ENCODE results near the gene ANGPT4. TPM values are rescaled to one million over a fixed set of nuclear protein-coding genes. Genes with fewer than 3 reads are reported as not detected.

The ANGPT4 gene
- total RNA-seq, 1 experiment from 2014 or later, result 0.20 TPM

DNA sequence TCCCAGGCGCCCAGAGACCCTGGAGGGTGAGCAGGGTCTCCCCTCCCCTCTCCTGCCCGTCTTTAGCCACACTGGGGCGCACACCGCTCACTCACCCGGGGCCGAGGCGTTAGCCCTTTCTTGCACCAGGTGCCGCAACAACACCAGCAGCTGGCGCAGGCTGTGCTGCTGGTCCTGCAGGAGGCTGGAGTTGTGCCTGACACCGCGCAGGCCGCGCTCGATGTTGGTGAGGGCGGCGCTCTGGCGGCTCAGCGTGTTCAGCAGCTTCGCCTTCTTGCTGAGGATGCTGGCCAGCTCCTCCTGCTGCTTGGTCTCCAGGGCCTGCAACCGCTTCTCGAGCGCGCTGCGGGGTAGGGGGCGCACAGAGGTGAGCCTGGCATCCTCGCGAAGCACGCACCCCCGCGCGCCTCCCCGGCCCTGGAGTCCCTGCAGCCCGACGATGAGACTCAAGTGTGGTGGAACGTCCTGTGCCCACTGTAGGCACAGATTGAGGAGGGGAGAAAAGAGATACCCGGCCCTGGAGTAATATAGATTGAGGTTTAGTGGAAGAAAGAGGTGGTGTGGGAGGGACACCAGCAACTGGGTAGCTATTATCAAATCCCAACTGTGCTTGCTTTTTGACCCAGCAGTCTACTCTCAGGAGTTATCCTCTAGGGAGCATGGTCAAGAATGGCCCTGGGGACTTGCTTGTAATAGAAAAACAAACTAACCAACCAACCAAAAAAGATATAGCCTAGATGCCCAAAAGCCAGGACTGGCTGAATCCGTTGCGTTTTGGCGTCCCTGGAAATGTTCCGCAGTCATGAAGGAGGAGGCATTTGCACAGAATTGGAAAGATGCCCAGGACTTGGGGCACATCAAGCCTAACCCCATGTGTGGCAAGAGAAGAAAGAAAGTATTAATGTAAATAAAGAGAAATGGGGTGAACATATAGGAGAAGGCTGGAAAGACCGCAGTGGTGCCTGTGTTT is 30.9 kb downstream of the ANGPT4 start:
- DNase-seq (ENCODE audit: low spot score) (peak; percentile 90), ATAC-seq (peak; percentile 99)
- peaks cover 17% of the 10 kb centered on the region for H3K27me3 Mint-ChIP-seq (ENCODE audit: low read depth)
- no peaks in the 10 kb centered on the region for H3K9me3 Mint-ChIP-seq
- peak overlapping the region; percentile 55 for H3K4me3 Mint-ChIP-seq
- CTCF ChIA-PET, result interaction anchor here (0.6 to 2.7 kb wide), 41 partner anchors 9 to 328 kb away, joined by 3 to 56 read pairs (median 4); partner anchors contain the start of genes ANGPT4, FAM110A and SLC52A3
- H3K27ac Mint-ChIP-seq, result no peak overlapping the region
- no peaks in the 10 kb centered on the region for H3K36me3 Mint-ChIP-seq
- H3K4me1 Mint-ChIP-seq, result peaks cover 9% of the 10 kb centered on the region
- POLR2A ChIA-PET, result interaction anchor here (0.7 kb wide), 1 partner anchor 13 kb away, joined by 3 read pairs; no protein-coding TSS in a partner anchor
- no peak; the same call in 1 of the 2 replicates for TF ChIP-seq TEAD1 (CRISPR knock-in tag; IDR thresholded peaks at IDR 0.05)
- TF ChIP-seq, protein P1, sequence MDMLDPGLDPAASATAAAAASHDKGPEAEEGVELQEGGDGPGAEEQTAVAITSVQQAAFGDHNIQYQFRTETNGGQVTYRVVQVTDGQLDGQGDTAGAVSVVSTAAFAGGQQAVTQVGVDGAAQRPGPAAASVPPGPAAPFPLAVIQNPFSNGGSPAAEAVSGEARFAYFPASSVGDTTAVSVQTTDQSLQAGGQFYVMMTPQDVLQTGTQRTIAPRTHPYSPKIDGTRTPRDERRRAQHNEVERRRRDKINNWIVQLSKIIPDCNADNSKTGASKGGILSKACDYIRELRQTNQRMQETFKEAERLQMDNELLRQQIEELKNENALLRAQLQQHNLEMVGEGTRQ (CRISPR knock-in tag; IDR thresholded peaks at IDR 0.05), result peak; percentile 31
- peak; percentile 71; the same call in 1 of the 2 replicates for TF ChIP-seq CBFB (CRISPR knock-in tag; IDR thresholded peaks at IDR 0.05; ENCODE audit: low read depth)
- TF ChIP-seq FOXJ3 (CRISPR knock-in tag; IDR thresholded peaks at IDR 0.05; ENCODE audit: borderline replicate concordance), result no peak
- TF ChIP-seq ESRRA (CRISPR knock-in tag; IDR thresholded peaks at IDR 0.05; ENCODE audit: borderline replicate concordance), result 0 out of 2 replicates have a peak, but pooled peaks have one; percentile 11
- TF ChIP-seq ETV6 (CRISPR knock-in tag; IDR thresholded peaks at IDR 0.05), result peak; percentile 74; the same call in 1 of the 2 replicates
- TF ChIP-seq ZNF416 (CRISPR knock-in tag; IDR thresholded peaks at IDR 0.05), result no peak
- TF ChIP-seq ZNF317 (CRISPR knock-in tag; IDR thresholded peaks at IDR 0.05; ENCODE audit: borderline replicate concordance, low read depth), result no peak
- TF ChIP-seq, protein P2, sequence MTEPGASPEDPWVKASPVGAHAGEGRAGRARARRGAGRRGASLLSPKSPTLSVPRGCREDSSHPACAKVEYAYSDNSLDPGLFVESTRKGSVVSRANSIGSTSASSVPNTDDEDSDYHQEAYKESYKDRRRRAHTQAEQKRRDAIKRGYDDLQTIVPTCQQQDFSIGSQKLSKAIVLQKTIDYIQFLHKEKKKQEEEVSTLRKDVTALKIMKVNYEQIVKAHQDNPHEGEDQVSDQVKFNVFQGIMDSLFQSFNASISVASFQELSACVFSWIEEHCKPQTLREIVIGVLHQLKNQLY (CRISPR knock-in tag; IDR thresholded peaks at IDR 0.05), result no peak
- TF ChIP-seq NR3C1 (CRISPR knock-in tag; conservative IDR thresholded peaks at IDR 0.05; ENCODE audit: low read depth), result 0 out of 2 replicates have a peak, but pooled peaks have one; percentile 66
- TF ChIP-seq, protein P3, sequence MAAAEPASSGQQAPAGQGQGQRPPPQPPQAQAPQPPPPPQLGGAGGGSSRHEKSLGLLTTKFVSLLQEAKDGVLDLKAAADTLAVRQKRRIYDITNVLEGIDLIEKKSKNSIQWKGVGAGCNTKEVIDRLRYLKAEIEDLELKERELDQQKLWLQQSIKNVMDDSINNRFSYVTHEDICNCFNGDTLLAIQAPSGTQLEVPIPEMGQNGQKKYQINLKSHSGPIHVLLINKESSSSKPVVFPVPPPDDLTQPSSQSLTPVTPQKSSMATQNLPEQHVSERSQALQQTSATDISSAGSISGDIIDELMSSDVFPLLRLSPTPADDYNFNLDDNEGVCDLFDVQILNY (CRISPR knock-in tag; IDR thresholded peaks at IDR 0.05), result no peak; the same call in 1 of the 2 replicates
- no peak for TF ChIP-seq MXD4 (CRISPR knock-in tag; IDR thresholded peaks at IDR 0.05; ENCODE audit: borderline replicate concordance)
- TF ChIP-seq, protein P4, sequence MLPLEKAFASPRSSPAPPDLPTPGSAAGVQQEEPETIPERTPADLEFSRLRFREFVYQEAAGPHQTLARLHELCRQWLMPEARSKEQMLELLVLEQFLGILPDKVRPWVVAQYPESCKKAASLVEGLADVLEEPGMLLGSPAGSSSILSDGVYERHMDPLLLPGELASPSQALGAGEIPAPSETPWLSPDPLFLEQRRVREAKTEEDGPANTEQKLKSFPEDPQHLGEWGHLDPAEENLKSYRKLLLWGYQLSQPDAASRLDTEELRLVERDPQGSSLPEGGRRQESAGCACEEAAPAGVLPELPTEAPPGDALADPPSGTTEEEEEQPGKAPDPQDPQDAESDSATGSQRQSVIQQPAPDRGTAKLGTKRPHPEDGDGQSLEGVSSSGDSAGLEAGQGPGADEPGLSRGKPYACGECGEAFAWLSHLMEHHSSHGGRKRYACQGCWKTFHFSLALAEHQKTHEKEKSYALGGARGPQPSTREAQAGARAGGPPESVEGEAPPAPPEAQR (CRISPR knock-in tag; IDR thresholded peaks at IDR 0.05), result no peak
- no peak for TF ChIP-seq EMX1 (CRISPR knock-in tag; IDR thresholded peaks at IDR 0.05)
- TF ChIP-seq MYBL2 (CRISPR knock-in tag; IDR thresholded peaks at IDR 0.05), result no peak
- peak; percentile 86 for TF ChIP-seq TP53 (CRISPR knock-in tag; IDR thresholded peaks at IDR 0.05)
- TF ChIP-seq, protein P5, sequence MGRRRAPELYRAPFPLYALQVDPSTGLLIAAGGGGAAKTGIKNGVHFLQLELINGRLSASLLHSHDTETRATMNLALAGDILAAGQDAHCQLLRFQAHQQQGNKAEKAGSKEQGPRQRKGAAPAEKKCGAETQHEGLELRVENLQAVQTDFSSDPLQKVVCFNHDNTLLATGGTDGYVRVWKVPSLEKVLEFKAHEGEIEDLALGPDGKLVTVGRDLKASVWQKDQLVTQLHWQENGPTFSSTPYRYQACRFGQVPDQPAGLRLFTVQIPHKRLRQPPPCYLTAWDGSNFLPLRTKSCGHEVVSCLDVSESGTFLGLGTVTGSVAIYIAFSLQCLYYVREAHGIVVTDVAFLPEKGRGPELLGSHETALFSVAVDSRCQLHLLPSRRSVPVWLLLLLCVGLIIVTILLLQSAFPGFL (CRISPR knock-in tag; IDR thresholded peaks at IDR 0.05; ENCODE audit: borderline replicate concordance), result no peak
- TF ChIP-seq, protein P6, sequence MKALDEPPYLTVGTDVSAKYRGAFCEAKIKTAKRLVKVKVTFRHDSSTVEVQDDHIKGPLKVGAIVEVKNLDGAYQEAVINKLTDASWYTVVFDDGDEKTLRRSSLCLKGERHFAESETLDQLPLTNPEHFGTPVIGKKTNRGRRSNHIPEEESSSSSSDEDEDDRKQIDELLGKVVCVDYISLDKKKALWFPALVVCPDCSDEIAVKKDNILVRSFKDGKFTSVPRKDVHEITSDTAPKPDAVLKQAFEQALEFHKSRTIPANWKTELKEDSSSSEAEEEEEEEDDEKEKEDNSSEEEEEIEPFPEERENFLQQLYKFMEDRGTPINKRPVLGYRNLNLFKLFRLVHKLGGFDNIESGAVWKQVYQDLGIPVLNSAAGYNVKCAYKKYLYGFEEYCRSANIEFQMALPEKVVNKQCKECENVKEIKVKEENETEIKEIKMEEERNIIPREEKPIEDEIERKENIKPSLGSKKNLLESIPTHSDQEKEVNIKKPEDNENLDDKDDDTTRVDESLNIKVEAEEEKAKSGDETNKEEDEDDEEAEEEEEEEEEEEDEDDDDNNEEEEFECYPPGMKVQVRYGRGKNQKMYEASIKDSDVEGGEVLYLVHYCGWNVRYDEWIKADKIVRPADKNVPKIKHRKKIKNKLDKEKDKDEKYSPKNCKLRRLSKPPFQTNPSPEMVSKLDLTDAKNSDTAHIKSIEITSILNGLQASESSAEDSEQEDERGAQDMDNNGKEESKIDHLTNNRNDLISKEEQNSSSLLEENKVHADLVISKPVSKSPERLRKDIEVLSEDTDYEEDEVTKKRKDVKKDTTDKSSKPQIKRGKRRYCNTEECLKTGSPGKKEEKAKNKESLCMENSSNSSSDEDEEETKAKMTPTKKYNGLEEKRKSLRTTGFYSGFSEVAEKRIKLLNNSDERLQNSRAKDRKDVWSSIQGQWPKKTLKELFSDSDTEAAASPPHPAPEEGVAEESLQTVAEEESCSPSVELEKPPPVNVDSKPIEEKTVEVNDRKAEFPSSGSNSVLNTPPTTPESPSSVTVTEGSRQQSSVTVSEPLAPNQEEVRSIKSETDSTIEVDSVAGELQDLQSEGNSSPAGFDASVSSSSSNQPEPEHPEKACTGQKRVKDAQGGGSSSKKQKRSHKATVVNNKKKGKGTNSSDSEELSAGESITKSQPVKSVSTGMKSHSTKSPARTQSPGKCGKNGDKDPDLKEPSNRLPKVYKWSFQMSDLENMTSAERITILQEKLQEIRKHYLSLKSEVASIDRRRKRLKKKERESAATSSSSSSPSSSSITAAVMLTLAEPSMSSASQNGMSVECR (CRISPR knock-in tag; IDR thresholded peaks at IDR 0.05; ENCODE audit: borderline replicate concordance), result 0 out of 2 replicates have a peak, but pooled peaks have one; percentile 34
- TF ChIP-seq, protein P7, sequence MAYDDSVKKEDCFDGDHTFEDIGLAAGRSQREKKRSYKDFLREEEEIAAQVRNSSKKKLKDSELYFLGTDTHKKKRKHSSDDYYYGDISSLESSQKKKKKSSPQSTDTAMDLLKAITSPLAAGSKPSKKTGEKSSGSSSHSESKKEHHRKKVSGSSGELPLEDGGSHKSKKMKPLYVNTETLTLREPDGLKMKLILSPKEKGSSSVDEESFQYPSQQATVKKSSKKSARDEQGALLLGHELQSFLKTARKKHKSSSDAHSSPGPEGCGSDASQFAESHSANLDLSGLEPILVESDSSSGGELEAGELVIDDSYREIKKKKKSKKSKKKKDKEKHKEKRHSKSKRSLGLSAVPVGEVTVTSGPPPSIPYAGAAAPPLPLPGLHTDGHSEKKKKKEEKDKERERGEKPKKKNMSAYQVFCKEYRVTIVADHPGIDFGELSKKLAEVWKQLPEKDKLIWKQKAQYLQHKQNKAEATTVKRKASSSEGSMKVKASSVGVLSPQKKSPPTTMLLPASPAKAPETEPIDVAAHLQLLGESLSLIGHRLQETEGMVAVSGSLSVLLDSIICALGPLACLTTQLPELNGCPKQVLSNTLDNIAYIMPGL (CRISPR knock-in tag; IDR thresholded peaks at IDR 0.05), result peak; percentile 96
- TF ChIP-seq NR1H2 (CRISPR knock-in tag; IDR thresholded peaks at IDR 0.05), result no peak
- no peak for TF ChIP-seq ZNF219 (CRISPR knock-in tag; IDR thresholded peaks at IDR 0.05; ENCODE audit: borderline replicate concordance)

Measured in WTC11 (cell line).